Mesenchymal stem cell (in vitro differentiated cells and primary cell): Measurements from ENCODE around the gene AMPD2.
A peak's percentile ranks its signal among the peaks of the same experiment; 100 is the strongest.

Source experiments
- DNase-seq: peaks from one replicate; pipeline ENCODE4 v3.0.0-alpha.2; 2013
- H2AFZ ChIP-seq: one replicate; pipeline ENCODE4 v1.6.1; 2013; ENCODE audit warnings: low read depth, mild to moderate bottlenecking, control low read depth, inconsistent platforms, low read length, moderate library complexity
- H2AK5ac ChIP-seq: 2 replicates; pipeline ENCODE4 v1.6.1; 2013; ENCODE audit warnings: low read length, moderate library complexity, mild to moderate bottlenecking, inconsistent platforms; ENCODE audit not compliant: severe bottlenecking
- H2BK120ac ChIP-seq: one replicate; pipeline ENCODE4 v1.6.1; 2013; ENCODE audit warnings: low read depth, mild to moderate bottlenecking, inconsistent platforms, low read length, moderate library complexity
- H2BK12ac ChIP-seq, 2 experiments: one replicate each; pipeline ENCODE4 v1.6.1; 2013; ENCODE audit warnings: inconsistent platforms in 2 of 2, low read length in 2 of 2, mild to moderate bottlenecking in 2 of 2, moderate library complexity in 2 of 2, control low read depth in 1 of 2
- H2BK15ac ChIP-seq: one replicate; pipeline ENCODE4 v1.6.1; 2013; ENCODE audit warnings: mild to moderate bottlenecking, low read depth, inconsistent platforms; ENCODE audit not compliant: poor library complexity, severe bottlenecking
- H2BK5ac ChIP-seq: 2 replicates; pipeline ENCODE4 v1.6.1; 2013; ENCODE audit warnings: low read depth, mild to moderate bottlenecking, low read length, control low read depth, inconsistent platforms; ENCODE audit not compliant: poor library complexity, severe bottlenecking
- H3K14ac ChIP-seq, 2 experiments: one replicate each; pipeline ENCODE4 v1.6.1; 2013; ENCODE audit warnings: inconsistent platforms in 2 of 2, low read length in 2 of 2, control low read depth in 1 of 2, mild to moderate bottlenecking in 1 of 2, moderate library complexity in 1 of 2
- H3K18ac ChIP-seq, 2 experiments: one replicate each; pipeline ENCODE4 v1.6.1; 2013; ENCODE audit warnings: inconsistent platforms in 2 of 2, low read length in 2 of 2, control low read depth in 1 of 2, low read depth in 1 of 2, mild to moderate bottlenecking in 1 of 2
- H3K23ac ChIP-seq, 2 experiments: one replicate each; pipeline ENCODE4 v1.6.1; 2013; ENCODE audit warnings: inconsistent platforms in 2 of 2, low read length in 2 of 2, mild to moderate bottlenecking in 2 of 2, moderate library complexity in 2 of 2, control low read depth in 1 of 2
- H3K27ac ChIP-seq: 2 replicates; pipeline ENCODE4 v1.5.1; 2013; ENCODE audit warnings: mild to moderate bottlenecking, moderate library complexity, low read length, control low read depth, inconsistent platforms; ENCODE audit not compliant: poor library complexity, severe bottlenecking
- H3K27me3 ChIP-seq, 2 experiments: 2 replicates each; pipeline versions ENCODE4 v1.6.1 to v1.7.0; 2013; ENCODE audit warnings: low read length in 2 of 2, mild to moderate bottlenecking in 2 of 2, moderate library complexity in 2 of 2, control low read depth in 1 of 2, inconsistent platforms in 1 of 2; ENCODE audit not compliant: control insufficient read depth in 1 of 2, insufficient read depth in 1 of 2
- H3K36me3 ChIP-seq, 2 experiments: 2 replicates each; pipeline versions ENCODE4 v1.6.1 to v1.7.0; 2013; ENCODE audit warnings: low read length in 2 of 2, control low read depth in 1 of 2, inconsistent platforms in 1 of 2, low read depth in 1 of 2, mild to moderate bottlenecking in 1 of 2; ENCODE audit not compliant: insufficient read depth in 2 of 2, control insufficient read depth in 1 of 2
- H3K4ac ChIP-seq, 2 experiments: one replicate each; pipeline ENCODE4 v1.6.1; 2013; ENCODE audit warnings: inconsistent platforms in 2 of 2, low read length in 2 of 2, mild to moderate bottlenecking in 2 of 2, moderate library complexity in 2 of 2, control low read depth in 1 of 2, low read depth in 1 of 2
- H3K4me1 ChIP-seq: 2 replicates; pipeline ENCODE4 v1.6.1; 2013; ENCODE audit warnings: low read depth, low read length, control low read depth; ENCODE audit not compliant: control insufficient read depth, insufficient read depth
- H3K4me2 ChIP-seq: 2 replicates; pipeline ENCODE4 v1.6.1; 2013; ENCODE audit warnings: low read length, mild to moderate bottlenecking, inconsistent platforms; ENCODE audit not compliant: poor library complexity, severe bottlenecking
- H3K4me3 ChIP-seq, 2 experiments: 2 replicates each; pipeline versions ENCODE4 v1.5.1 to v1.7.0; 2013; ENCODE audit warnings: low read length in 2 of 2, mild to moderate bottlenecking in 2 of 2, control low read depth in 1 of 2, low read depth in 1 of 2; ENCODE audit not compliant: insufficient read depth in 1 of 2
- H3K79me1 ChIP-seq: replicated peaks from 2 replicates; pipeline ENCODE4 v1.6.1; 2013; ENCODE audit warnings: mild to moderate bottlenecking, control low read depth, low read length, inconsistent platforms; ENCODE audit not compliant: poor library complexity, severe bottlenecking
- H3K9ac ChIP-seq: 2 replicates; pipeline ENCODE4 v1.7.0; 2013; ENCODE audit warnings: mild to moderate bottlenecking, low read length, moderate library complexity
- H3K9me3 ChIP-seq: 2 replicates; pipeline ENCODE4 v1.7.0; 2013; ENCODE audit warnings: mild to moderate bottlenecking, low read length; ENCODE audit not compliant: control insufficient read depth
- H4K8ac ChIP-seq: one replicate; pipeline ENCODE4 v1.6.1; 2013; ENCODE audit warnings: inconsistent platforms, mild to moderate bottlenecking, low read length, moderate library complexity
- H4K91ac ChIP-seq: one replicate; pipeline ENCODE4 v1.6.1; 2013; ENCODE audit warnings: mild to moderate bottlenecking, low read length, inconsistent platforms
- WGBS: methylation state at CpG from one replicate; pipeline ENCODE4 v1.1.7; 2013; ENCODE audit warnings: mixed read lengths; 5-methylcytosine and 5-hydroxymethylcytosine counted together

The AMPD2 gene

GRCh38 chr1:109652402-109652801, 32.8 kb downstream of the AMPD2 start:
- Histone ChIP-seq H2AK5ac (no peak overlapping the region), H3K9ac (no peak overlapping the region), H4K8ac (no peak overlapping the region), H3K9me3 (no peaks in the 10 kb centered on the region), H3K27me3 (peaks cover 12% of the 10 kb centered on the region in 2 experiments), H2BK120ac (no peak overlapping the region), H3K4me2 (no peak overlapping the region), H3K79me1 (no peaks in the 10 kb centered on the region), H3K4ac (no peak overlapping the region), H2BK15ac (no peak overlapping the region), H3K14ac (no peak overlapping the region), H3K27ac (no peak overlapping the region), H2BK5ac (no peak overlapping the region), H3K18ac (no peak overlapping the region), H2AFZ (no peak overlapping the region), H3K4me1 (peaks cover 14% of the 10 kb centered on the region), H3K36me3 (no peaks in the 10 kb centered on the region), H3K4me3 (no peak overlapping the region), H4K91ac (no peak overlapping the region), H3K23ac (no peak overlapping the region), H2BK12ac (no peak overlapping the region)
- DNase-seq: no peak
- 75% methylated on average over 2 of the region's 2 CpGs for WGBS

- H3K14ac ChIP-seq: no peak overlapping the region
- WGBS: 60% methylated on average over 2 of the region's 2 CpGs
- H2BK12ac ChIP-seq: no peak overlapping the region
- no peak overlapping the region for H3K23ac ChIP-seq
- no peak overlapping the region for H3K4me3 ChIP-seq
- H3K27me3 ChIP-seq: peaks cover 12% of the 10 kb centered on the region in 2 experiments
- no peak overlapping the region for H2BK5ac ChIP-seq
- H3K79me1 ChIP-seq: no peaks in the 10 kb centered on the region
- no peaks in the 10 kb centered on the region for H3K36me3 ChIP-seq
- H4K91ac ChIP-seq: no peak overlapping the region
- no peak overlapping the region for H2BK120ac ChIP-seq
- H2AFZ ChIP-seq: no peak overlapping the region
- no peak overlapping the region for H3K27ac ChIP-seq
- H3K4ac ChIP-seq: no peak overlapping the region
- no peak overlapping the region for H2BK15ac ChIP-seq
- no peaks in the 10 kb centered on the region for H3K9me3 ChIP-seq
- H3K4me1 ChIP-seq: peaks cover 14% of the 10 kb centered on the region
- H3K9ac ChIP-seq: no peak overlapping the region
- H2AK5ac ChIP-seq: no peak overlapping the region
- no peak overlapping the region for H4K8ac ChIP-seq
- H3K18ac ChIP-seq: no peak overlapping the region
- no peak for DNase-seq
- no peak overlapping the region for H3K4me2 ChIP-seq
Measured at GRCh38 chr1:109653306-109653705, 33.7 kb downstream of the AMPD2 start.

DNA sequence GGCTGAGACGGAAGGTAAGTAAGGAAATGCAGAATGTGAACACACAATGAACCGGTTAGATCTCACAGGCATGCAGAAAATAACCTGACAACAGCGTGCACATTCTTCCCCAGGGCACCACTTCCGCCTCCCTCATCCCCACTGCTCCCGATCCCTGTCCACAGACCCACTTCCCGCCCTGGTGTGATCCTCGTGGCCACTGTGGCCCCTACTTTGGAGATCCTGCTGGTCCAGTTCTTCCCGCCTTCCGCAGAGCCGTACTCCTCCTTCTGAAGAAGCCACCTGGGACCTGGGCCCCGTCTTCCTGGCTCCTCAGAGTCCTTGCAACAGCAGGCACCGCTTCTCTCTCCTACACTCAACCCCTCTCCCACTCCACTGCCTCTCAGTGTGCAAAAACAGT, 34.9 kb downstream of the AMPD2 start:
- Histone ChIP-seq H3K4ac (no peak overlapping the region), H2AK5ac (no peak overlapping the region), H3K9me3 (no peaks in the 10 kb centered on the region), H3K36me3 (peaks cover 0 to 7% of the 10 kb centered on the region in 2 experiments), H2BK12ac (no peak overlapping the region), H3K27ac (no peak overlapping the region), H2BK5ac (no peak overlapping the region), H3K79me1 (no peaks in the 10 kb centered on the region), H4K8ac (no peak overlapping the region), H3K27me3 (peaks cover 12% of the 10 kb centered on the region in 2 experiments), H3K23ac (no peak overlapping the region), H3K18ac (no peak overlapping the region), H3K4me2 (no peak overlapping the region), H3K9ac (no peak overlapping the region), H3K4me3 (no peak overlapping the region), H3K4me1 (peaks cover 22% of the 10 kb centered on the region), H2BK120ac (no peak overlapping the region), H2BK15ac (no peak overlapping the region), H2AFZ (no peak overlapping the region), H3K14ac (no peak overlapping the region), H4K91ac (peak overlapping the region; percentile 2)
- WGBS: 94% methylated on average over 12 of the region's 12 CpGs
- no peak for DNase-seq

DNA sequence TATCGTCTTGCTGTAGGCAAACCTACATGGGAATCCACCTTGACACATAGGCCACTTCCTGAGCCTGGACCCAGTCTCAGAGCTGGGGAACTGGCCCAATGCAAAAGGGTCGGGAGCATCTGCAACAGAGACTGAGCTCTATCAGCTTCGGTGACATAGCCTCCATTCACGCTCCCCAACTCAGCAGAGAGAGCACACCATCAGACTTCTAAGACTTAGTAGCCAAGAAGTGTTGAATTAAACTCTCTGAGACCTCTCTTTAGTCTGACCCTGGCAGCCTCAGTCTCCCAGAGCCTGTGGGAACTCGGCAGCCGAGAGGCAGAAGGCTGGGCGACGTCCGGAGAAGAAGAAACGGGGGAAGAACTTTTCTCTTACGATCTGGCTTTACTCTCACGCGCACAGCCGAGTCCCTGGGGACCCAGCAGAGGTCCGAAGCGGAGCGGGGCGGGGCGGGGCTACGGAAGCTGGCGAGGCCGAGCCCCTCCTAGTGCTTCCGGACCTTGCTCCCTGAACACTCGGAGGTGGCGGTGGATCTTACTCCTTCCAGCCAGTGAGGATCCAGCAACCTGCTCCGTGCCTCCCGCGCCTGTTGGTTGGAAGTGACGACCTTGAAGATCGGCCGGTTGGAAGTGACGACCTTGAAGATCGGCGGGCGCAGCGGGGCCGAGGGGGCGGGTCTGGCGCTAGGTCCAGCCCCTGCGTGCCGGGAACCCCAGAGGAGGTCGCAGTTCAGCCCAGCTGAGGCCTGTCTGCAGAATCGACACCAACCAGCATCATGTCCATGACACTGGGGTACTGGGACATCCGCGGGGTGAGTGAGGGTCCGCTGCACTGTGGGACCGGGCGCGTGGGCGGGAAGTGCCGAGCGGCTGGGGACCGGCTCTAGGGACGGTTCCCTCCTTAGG, 36.2 kb downstream of the AMPD2 start, which contains the start of gene GSTM4:
GSTM4 (plus strand) TSS at position 485 of the 905 bp plus-strand sequence; CDS start at position 776, 291 bp downstream.
- 6% methylated on average over 52 of the region's 54 CpGs for WGBS

More for the DNA sequence above, 36.2 kb downstream of the AMPD2 start, which contains the start of gene GSTM4:
- Histone ChIP-seq H3K4me1 (peaks cover 29% of the 10 kb centered on the region), H3K23ac (peak within 1 kb of the TSS in 1 of 2 experiments; percentile 63), H2BK12ac (peak within 1 kb of the TSS in 1 of 2 experiments; percentile 94), H2AFZ (peak within 1 kb of the TSS; percentile 91), H2BK5ac (no peak within 1 kb of the TSS), H3K27me3 (peaks cover 12% of the 10 kb centered on the region in 2 experiments), H4K91ac (peak within 1 kb of the TSS; percentile 56), H3K4me2 (peak within 1 kb of the TSS; percentile 73), H2AK5ac (no peak within 1 kb of the TSS), H3K79me1 (no peaks in the 10 kb centered on the region), H3K4me3 (peak within 1 kb of the TSS; percentile 64 to 90), H3K9ac (peak within 1 kb of the TSS; percentile 93), H3K36me3 (peaks cover 0 to 7% of the 10 kb centered on the region in 2 experiments), H3K14ac (peak within 1 kb of the TSS in 1 of 2 experiments; percentile 89), H3K27ac (peak within 1 kb of the TSS; percentile 24), H2BK15ac (peak within 1 kb of the TSS; percentile 61), H3K18ac (peak within 1 kb of the TSS; percentile 6 to 95), H3K4ac (peak within 1 kb of the TSS; percentile 59 to 76), H2BK120ac (no peak within 1 kb of the TSS), H4K8ac (peak within 1 kb of the TSS; percentile 97), H3K9me3 (no peaks in the 10 kb centered on the region)
- peak; percentile 90 for DNase-seq
